ENCODE measurements around the gene MYO1D.
"Not testable (repeated sequence)": the region's sequence is repeated elsewhere in the genome, so short reads cannot be mapped to it uniquely, and the experiment has no call there.

The MYO1D gene

GRCh38 chr17:32876417-32877163, at the start of gene MYO1D:
Gene MYO1D (minus strand): TSS chr17:32877124. CDS start chr17:32876872, 252 bp downstream.
- DNase-seq, result peak in 1 of 2 experiments; percentile 7

DNA sequence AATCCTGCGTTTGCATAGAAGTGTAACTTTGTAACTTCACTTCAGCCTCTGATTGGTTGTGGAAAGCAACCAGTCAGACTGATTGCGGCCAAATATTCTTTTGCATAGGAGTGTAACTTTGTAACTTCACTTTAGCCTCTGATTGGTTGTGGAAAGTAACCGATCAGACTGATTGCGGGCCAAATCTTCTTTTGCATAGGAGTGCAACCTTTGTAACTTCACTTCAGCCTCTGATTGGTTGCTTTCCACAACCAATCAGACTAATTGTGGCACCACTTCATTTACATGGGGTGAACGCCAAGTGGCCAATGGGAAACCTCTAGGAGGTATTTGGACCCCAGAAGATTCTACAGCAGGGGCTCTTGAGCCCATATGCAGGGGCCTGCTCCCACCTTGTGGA, 49.3 kb upstream of the MYO1D start:
- no peak for DNase-seq

GRCh38 chr17:32923905-32924304, 47.0 kb upstream of the MYO1D start:
- not testable (repeated sequence) for DNase-seq

- DNase-seq, result no peak
These were observed 44.1 kb upstream of the MYO1D start for GRCh38 chr17:32921017-32921416.

DNA sequence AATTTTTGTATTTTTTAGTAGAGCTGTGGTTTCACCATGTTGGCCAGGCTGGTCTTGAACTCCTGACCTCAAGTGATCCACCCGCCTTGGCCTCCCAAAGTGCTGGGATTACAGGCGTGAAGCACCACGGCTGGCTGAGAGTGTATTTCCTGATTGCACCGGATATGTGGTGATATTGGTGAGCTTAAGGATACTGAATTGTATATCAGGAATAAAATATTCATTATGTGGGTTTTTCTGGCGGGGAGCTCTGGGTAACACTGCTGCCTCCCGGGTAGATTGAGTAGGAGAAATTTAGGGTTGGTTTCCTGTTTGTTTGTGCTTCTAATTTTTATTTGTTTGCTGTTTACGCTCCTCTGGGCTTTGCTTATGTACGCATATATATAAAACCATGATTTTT, 43.4 kb upstream of the MYO1D start:
- no peak for DNase-seq

GRCh38 chr17:32919876-32920275, 43.0 kb upstream of the MYO1D start:
- not testable (repeated sequence) for DNase-seq

DNA sequence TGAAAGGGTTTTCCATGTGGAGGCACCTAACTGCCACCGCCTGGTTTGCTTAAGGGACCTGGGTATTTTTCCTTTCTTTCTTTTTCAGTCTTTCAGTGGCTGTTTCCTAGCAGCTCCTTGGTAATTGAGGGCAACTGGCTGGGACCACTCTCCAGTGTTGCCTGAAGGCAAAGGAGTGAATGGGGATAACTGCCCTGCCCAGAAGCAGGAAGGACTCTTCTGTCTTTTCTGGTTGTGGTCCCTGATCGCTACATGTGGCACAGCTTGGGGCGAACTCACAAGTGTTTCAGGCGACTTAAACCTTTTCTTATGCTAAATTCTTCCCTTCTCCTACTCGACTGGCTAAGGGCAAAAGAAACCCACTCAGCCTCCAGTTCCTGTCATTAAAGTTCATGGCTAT, 40.9 kb upstream of the MYO1D start:
- no peak for DNase-seq

DNA sequence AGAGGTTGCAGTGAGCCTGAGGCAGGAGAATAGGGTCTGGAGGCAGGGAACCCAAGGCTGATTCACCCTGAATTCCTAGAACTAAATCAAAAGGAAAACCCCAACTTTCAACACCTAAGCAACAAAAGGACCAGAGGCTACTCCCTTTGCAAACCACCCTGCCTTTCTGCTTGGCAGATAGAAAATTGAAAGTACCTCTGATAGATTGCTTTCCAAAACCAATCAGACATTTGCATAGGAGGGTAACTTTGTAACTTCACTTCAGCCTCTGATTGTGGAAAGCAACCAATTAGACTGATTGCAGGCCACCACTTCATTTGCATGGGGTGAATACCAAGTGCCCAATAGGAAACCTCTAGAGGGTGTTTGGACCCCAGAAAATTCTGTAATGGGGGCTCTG, 40.2 kb upstream of the MYO1D start:
- no peak for DNase-seq

DNA sequence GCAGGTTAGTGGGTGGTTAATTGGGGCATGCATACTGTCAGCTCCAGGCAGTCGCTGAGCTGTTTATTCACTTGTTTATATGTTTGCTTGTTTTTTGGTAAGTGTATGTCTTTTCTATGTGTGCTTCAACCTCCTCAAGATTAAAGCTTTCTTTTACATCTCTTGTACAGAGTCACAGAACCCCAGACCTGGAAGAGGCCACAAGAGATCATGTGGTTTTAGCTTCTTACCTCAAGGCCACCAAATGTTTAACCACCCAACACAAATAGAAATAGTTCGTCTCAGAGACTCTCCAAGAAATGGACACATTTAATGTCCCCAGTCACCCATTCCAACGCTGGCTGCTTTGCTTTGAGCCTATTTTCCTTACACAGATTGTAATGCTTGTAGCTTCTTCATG, 39.2 kb upstream of the MYO1D start:
- no peak for DNase-seq

GRCh38 chr17:32915245-32915644, 38.3 kb upstream of the MYO1D start:
- DNase-seq, result no peak

- DNase-seq, result no peak
These were observed 37.3 kb upstream of the MYO1D start for GRCh38 chr17:32914181-32914580.

- no peak for DNase-seq
These were observed 36.7 kb upstream of the MYO1D start for GRCh38 chr17:32913593-32913992.

- DNase-seq, result no peak
These were observed 35.4 kb upstream of the MYO1D start for GRCh38 chr17:32912218-32912897.

- no peak for DNase-seq
These were observed 33.8 kb upstream of the MYO1D start for GRCh38 chr17:32910769-32911168.

DNA sequence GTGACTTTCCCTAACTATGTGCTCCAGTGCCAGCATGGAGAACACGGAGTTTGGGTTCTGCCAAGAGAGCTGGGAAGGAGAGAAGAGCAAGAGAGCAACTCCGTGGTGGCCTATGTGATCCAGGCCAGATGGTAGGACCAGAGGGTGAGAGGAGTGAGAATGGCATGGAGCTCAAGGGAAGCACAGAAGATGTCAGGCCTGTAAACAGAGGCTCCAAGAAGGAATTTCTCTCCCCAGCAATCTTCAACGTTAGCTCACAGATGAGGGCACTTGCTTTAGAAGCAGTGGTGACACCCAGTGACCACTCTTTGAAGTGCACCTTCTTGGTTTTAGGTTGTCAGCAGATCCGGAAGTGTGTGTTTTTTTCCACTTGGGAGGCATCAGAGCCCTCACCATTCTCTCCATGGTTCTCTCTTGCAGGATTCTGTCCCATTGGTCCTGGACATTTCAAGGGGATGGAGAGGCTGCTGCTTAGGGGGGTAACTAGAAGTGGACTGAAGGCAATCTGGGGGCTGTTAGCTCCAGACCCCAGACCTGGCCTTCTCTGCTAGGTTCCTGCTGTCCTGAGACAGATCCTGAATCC, 33.0 kb upstream of the MYO1D start:
- peak; percentile 69 to 79 for DNase-seq

DNA sequence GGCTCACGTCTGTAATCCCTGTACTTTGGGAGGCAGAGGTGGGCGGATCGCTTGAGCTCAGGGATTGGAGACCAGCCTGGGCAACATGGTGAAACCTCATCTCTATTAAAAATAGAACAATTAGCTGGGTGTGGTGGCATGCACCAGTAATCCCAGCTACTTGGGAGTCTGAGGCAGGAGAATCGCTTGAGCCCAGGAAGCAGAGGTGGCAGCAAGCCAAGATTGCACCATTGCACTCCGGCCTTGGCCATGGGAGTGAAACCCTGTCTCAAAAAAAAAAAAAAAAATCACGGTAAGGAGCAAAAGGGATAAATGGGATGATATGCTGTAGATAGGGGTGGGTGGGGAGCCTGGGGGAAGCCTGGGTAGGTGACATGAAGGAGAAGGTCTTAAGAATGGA, 30.7 kb upstream of the MYO1D start:
- no peak for DNase-seq

- DNase-seq, result no peak
These were observed 28.0 kb upstream of the MYO1D start for GRCh38 chr17:32904891-32905290.

- no peak for DNase-seq
These were observed 27.1 kb upstream of the MYO1D start for GRCh38 chr17:32903774-32904673.

DNA sequence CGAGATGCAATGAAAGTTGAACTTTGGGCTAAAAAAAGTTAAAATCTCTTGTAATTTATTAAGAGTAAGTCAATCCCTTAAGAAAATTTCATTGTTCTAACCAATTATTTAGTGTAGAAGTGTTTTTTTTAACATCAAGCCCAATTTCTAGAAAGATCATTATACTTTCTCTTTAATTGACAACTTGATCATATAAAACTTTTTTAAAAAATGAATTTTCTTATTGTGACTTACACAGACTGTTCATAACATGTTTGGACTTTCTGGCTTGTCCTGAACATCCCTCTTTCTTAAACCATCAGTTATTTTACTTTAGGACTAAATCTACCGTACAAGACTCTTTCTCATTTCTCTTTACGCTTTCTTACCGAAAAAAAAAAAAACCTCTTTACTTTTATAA, 24.8 kb upstream of the MYO1D start:
- DNase-seq, result no peak

DNA sequence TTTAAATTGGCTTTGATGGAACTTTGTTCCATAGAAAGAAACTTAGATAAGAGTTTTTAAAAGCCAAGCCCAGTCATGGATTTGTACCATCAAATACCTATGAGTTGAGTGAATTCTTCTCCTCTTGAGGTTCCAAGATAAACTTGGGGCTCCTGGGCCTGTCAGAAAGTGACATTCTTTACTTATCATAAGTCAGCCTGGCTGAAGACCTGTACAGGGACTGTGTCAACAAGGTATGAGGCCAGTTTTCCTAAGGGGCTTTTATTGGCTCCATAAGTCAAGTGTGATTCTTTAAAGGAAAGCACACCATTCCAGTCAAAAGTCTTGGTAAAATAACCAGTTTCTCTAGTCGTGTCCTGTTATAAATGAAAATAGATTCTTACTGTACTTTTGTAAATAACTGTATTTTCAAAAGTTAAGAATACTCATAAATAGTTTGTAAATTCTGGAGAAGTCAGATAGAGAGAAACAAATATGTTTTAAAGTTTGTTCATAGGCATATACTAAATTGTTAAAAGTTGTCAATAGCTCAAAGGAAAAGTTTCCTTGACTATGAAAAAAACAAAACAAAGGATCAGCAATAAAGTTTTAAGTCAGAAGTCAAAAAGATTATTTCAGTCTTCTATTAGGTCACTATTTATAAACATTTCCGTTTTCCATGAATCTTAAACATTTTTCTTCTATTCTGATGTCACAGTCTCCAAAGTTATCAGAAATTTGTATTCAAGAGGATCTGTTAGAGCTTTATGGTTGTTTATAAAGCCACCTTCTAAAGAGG, 22.5 kb upstream of the MYO1D start:
- no peak for DNase-seq

- no peak for DNase-seq
These were observed 19.8 kb upstream of the MYO1D start for GRCh38 chr17:32896647-32897258.

DNA sequence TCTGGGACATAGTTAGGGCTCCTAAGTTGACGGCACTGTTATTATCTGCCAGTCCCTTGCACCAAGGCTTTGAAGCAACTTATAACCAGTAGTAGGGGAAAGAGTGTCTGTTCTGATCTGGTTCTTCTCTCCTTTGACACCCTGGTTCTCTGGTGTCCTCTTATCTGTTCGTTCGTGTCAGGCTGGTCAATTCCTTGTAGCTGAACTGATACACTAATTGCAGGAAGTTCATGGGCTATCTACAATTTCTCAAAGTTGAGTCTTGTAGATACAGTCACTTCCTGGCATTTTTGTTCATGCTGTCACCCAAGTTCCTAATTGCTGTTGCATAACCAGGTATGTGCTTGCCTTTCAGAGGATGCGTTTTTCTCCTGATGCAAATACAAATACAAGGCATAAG, 17.3 kb upstream of the MYO1D start:
- peak in 1 of 2 experiments; percentile 10 for DNase-seq
